ENCODE results near the gene WNT2B.

Gene WNT2B

DNA sequence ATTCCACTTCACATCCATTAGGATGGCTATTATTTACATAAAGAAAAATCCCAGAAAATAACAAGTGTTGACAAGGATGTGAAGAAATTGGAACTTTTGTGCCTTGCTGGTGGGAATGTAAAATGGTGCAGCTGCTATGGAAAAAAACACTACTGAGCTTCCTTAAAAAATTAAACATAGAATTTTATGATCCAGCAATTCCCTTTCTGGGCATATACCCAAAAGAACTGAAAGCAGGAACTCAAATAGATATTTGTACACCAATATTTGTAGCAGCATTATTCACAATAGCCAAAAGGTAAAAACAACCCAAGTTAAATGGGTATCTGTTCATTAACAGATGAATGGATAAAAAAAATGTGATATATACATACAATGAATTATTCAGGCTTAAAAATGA, 45.6 kb downstream of the WNT2B start:
- H3K9me3 ChIP-seq (ENCODE audit: control insufficient read depth, low read length), result no peaks in the 10 kb centered on the region
- no peak overlapping the region for H2BK5ac ChIP-seq (ENCODE audit: low read depth, low read length, poor library complexity, severe bottlenecking)
- no peak overlapping the region for H3K27ac ChIP-seq (ENCODE audit: low read length, poor library complexity, severe bottlenecking)
- no peak overlapping the region for H3K23ac ChIP-seq (ENCODE audit: low read length in 2 of 2)
- no peak overlapping the region for H4K91ac ChIP-seq (ENCODE audit: low read length)
- no peak overlapping the region for H3K9ac ChIP-seq (ENCODE audit: low read length)
- H3K18ac ChIP-seq (ENCODE audit: low read depth in 1 of 2, low read length in 2 of 2), result no peak overlapping the region
- no peak for DNase-seq
- H3K79me1 ChIP-seq (replicated peaks; ENCODE audit: low read length, poor library complexity, severe bottlenecking), result peaks cover 4% of the 10 kb centered on the region
- H2BK12ac ChIP-seq (ENCODE audit: low read length in 2 of 2), result no peak overlapping the region
- no peak overlapping the region for H2AK5ac ChIP-seq (ENCODE audit: low read length, severe bottlenecking)
- H2BK15ac ChIP-seq (ENCODE audit: low read depth, poor library complexity, severe bottlenecking), result no peak overlapping the region
- no peak overlapping the region for H4K8ac ChIP-seq (ENCODE audit: low read length)
- peaks cover 0 to 43% of the 10 kb centered on the region in 2 experiments for H3K36me3 ChIP-seq (ENCODE audit: control insufficient read depth in 1 of 2, insufficient read depth in 2 of 2, low read depth in 1 of 2, low read length in 2 of 2)
- H3K27me3 ChIP-seq (ENCODE audit: control insufficient read depth in 1 of 2, insufficient read depth in 1 of 2, low read length in 2 of 2), result no peaks in the 10 kb centered on the region
- H2BK120ac ChIP-seq (ENCODE audit: low read depth, low read length), result no peak overlapping the region
- H3K4me1 ChIP-seq (ENCODE audit: control insufficient read depth, insufficient read depth, low read depth, low read length), result no peaks in the 10 kb centered on the region
- H3K4ac ChIP-seq (ENCODE audit: low read depth in 1 of 2, low read length in 2 of 2), result no peak overlapping the region
- H3K14ac ChIP-seq (ENCODE audit: low read length in 2 of 2), result no peak overlapping the region
- no peak overlapping the region for H3K4me3 ChIP-seq (ENCODE audit: insufficient read depth in 1 of 2, low read depth in 1 of 2, low read length in 2 of 2)
- H2AFZ ChIP-seq (ENCODE audit: low read depth, low read length), result no peak overlapping the region
- H3K4me2 ChIP-seq (ENCODE audit: low read length, poor library complexity, severe bottlenecking), result no peak overlapping the region

DNA sequence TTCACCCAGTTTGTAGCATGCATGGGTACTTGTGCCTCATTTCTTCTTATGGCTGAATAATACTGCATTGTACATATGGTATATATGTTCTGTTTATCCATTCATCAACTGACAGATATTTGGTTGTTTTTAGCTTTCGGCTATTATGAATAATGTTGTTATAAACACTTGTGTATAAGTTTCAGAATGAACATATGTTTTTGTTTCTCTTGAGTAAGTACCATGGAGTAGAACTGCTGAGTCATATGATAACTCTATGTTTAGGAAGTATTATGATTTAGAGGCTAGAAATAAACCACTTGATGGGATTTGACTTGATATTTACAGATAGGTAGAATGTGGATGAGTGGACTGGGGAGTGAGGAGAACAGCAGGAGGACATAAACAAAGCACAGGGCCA, 48.6 kb downstream of the WNT2B start:
- Histone ChIP-seq H2BK120ac (ENCODE audit: low read depth, low read length) (no peak overlapping the region), H4K91ac (ENCODE audit: low read length) (no peak overlapping the region), H3K36me3 (ENCODE audit: control insufficient read depth in 1 of 2, insufficient read depth in 2 of 2, low read depth in 1 of 2, low read length in 2 of 2) (peaks cover 0 to 39% of the 10 kb centered on the region in 2 experiments), H3K18ac (ENCODE audit: low read depth in 1 of 2, low read length in 2 of 2) (peak overlapping the region in 1 of 2 experiments; percentile 52), H3K9ac (ENCODE audit: low read length) (no peak overlapping the region), H3K27ac (ENCODE audit: low read length, poor library complexity, severe bottlenecking) (no peak overlapping the region), H4K8ac (ENCODE audit: low read length) (no peak overlapping the region), H3K79me1 (replicated peaks; ENCODE audit: low read length, poor library complexity, severe bottlenecking) (peaks cover 1% of the 10 kb centered on the region), H3K14ac (ENCODE audit: low read length in 2 of 2) (no peak overlapping the region), H2AFZ (ENCODE audit: low read depth, low read length) (no peak overlapping the region), H2BK12ac (ENCODE audit: low read length in 2 of 2) (no peak overlapping the region), H2BK5ac (ENCODE audit: low read depth, low read length, poor library complexity, severe bottlenecking) (peak overlapping the region; percentile 35), H3K4me2 (ENCODE audit: low read length, poor library complexity, severe bottlenecking) (no peak overlapping the region), H3K9me3 (ENCODE audit: control insufficient read depth, low read length) (no peaks in the 10 kb centered on the region), H3K4me1 (ENCODE audit: control insufficient read depth, insufficient read depth, low read depth, low read length) (no peaks in the 10 kb centered on the region), H3K27me3 (ENCODE audit: control insufficient read depth in 1 of 2, insufficient read depth in 1 of 2, low read length in 2 of 2) (no peaks in the 10 kb centered on the region), H2AK5ac (ENCODE audit: low read length, severe bottlenecking) (no peak overlapping the region), H3K4me3 (ENCODE audit: insufficient read depth in 1 of 2, low read depth in 1 of 2, low read length in 2 of 2) (no peak overlapping the region), H3K23ac (ENCODE audit: low read length in 2 of 2) (no peak overlapping the region), H2BK15ac (ENCODE audit: low read depth, poor library complexity, severe bottlenecking) (no peak overlapping the region), H3K4ac (ENCODE audit: low read depth in 1 of 2, low read length in 2 of 2) (no peak overlapping the region)
- WGBS, result 61% methylated on average over 1 of the region's 1 CpG
- DNase-seq, result peak; percentile 46

DNA sequence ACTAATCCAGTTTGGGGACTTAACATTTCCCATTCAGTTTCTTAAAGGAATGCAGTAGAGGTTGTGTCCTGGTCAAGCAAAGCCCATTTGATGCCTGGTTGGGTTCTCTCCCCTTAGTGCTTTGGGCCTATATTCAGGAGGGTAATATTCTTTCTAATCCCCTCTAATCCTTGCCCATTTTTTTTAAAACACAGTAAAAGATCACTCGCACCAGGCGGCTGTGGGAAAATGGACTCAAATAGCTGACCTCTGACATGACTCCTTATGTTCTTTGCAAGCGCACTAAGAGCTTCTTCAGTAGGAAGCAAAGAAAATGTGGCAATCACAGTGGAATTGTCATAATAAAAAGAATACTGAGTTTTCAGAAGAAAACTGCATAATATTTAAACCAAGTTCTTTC, 49.9 kb downstream of the WNT2B start:
- peak overlapping the region; percentile 9 for H3K27ac ChIP-seq (ENCODE audit: low read length, poor library complexity, severe bottlenecking)
- 48% methylated on average over 2 of the region's 3 CpGs for WGBS
- H4K8ac ChIP-seq (ENCODE audit: low read length), result no peak overlapping the region
- peak; percentile 62 for DNase-seq
- no peak overlapping the region for H3K9ac ChIP-seq (ENCODE audit: low read length)
- no peaks in the 10 kb centered on the region for H3K9me3 ChIP-seq (ENCODE audit: control insufficient read depth, low read length)
- no peak overlapping the region for H3K4ac ChIP-seq (ENCODE audit: low read depth in 1 of 2, low read length in 2 of 2)
- H3K36me3 ChIP-seq (ENCODE audit: control insufficient read depth in 1 of 2, insufficient read depth in 2 of 2, low read depth in 1 of 2, low read length in 2 of 2), result peaks cover 0 to 37% of the 10 kb centered on the region in 2 experiments
- H3K4me1 ChIP-seq (ENCODE audit: control insufficient read depth, insufficient read depth, low read depth, low read length), result no peaks in the 10 kb centered on the region
- no peak overlapping the region for H3K23ac ChIP-seq (ENCODE audit: low read length in 2 of 2)
- H4K91ac ChIP-seq (ENCODE audit: low read length), result no peak overlapping the region
- no peaks in the 10 kb centered on the region for H3K79me1 ChIP-seq (replicated peaks; ENCODE audit: low read length, poor library complexity, severe bottlenecking)
- H3K27me3 ChIP-seq (ENCODE audit: control insufficient read depth in 1 of 2, insufficient read depth in 1 of 2, low read length in 2 of 2), result no peaks in the 10 kb centered on the region
- no peak overlapping the region for H3K4me2 ChIP-seq (ENCODE audit: low read length, poor library complexity, severe bottlenecking)
- peak overlapping the region in 1 of 2 experiments; percentile 54 for H3K18ac ChIP-seq (ENCODE audit: low read depth in 1 of 2, low read length in 2 of 2)
- H3K4me3 ChIP-seq (ENCODE audit: insufficient read depth in 1 of 2, low read depth in 1 of 2, low read length in 2 of 2), result no peak overlapping the region
- no peak overlapping the region for H2BK12ac ChIP-seq (ENCODE audit: low read length in 2 of 2)
- H2AFZ ChIP-seq (ENCODE audit: low read depth, low read length), result no peak overlapping the region
- no peak overlapping the region for H2BK5ac ChIP-seq (ENCODE audit: low read depth, low read length, poor library complexity, severe bottlenecking)
- H2BK120ac ChIP-seq (ENCODE audit: low read depth, low read length), result no peak overlapping the region
- H2AK5ac ChIP-seq (ENCODE audit: low read length, severe bottlenecking), result peak overlapping the region; percentile 69
- no peak overlapping the region for H3K14ac ChIP-seq (ENCODE audit: low read length in 2 of 2)
- no peak overlapping the region for H2BK15ac ChIP-seq (ENCODE audit: low read depth, poor library complexity, severe bottlenecking)

DNA sequence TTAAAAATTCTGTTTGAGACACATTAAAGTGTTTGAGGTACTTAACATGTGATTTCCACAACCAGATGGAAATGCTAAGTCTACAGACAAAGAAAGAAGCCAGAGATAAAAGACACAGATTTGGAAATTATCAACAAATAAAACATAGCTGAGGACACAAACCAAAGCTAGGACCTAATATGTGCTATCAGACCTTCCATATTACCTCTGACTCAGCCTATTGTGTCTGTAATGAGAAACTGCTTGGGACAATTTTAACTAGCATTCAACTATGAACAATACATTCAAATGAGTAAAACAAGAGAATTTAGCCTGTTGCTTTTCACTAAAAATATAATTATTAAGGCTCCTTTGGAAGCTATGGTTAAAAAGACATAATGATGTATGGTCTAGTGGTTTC, 54.6 kb downstream of the WNT2B start:
- Histone ChIP-seq H2BK15ac (ENCODE audit: low read depth, poor library complexity, severe bottlenecking) (no peak overlapping the region), H3K4me1 (ENCODE audit: control insufficient read depth, insufficient read depth, low read depth, low read length) (peaks cover 2% of the 10 kb centered on the region), H3K36me3 (ENCODE audit: control insufficient read depth in 1 of 2, insufficient read depth in 2 of 2, low read depth in 1 of 2, low read length in 2 of 2) (peaks cover 0 to 35% of the 10 kb centered on the region in 2 experiments), H3K14ac (ENCODE audit: low read length in 2 of 2) (no peak overlapping the region), H3K27me3 (ENCODE audit: control insufficient read depth in 1 of 2, insufficient read depth in 1 of 2, low read length in 2 of 2) (no peaks in the 10 kb centered on the region), H4K91ac (ENCODE audit: low read length) (no peak overlapping the region), H2BK5ac (ENCODE audit: low read depth, low read length, poor library complexity, severe bottlenecking) (no peak overlapping the region), H3K27ac (ENCODE audit: low read length, poor library complexity, severe bottlenecking) (no peak overlapping the region), H3K79me1 (replicated peaks; ENCODE audit: low read length, poor library complexity, severe bottlenecking) (peaks cover 2% of the 10 kb centered on the region), H3K23ac (ENCODE audit: low read length in 2 of 2) (no peak overlapping the region), H3K9me3 (ENCODE audit: control insufficient read depth, low read length) (no peaks in the 10 kb centered on the region), H2BK120ac (ENCODE audit: low read depth, low read length) (no peak overlapping the region), H4K8ac (ENCODE audit: low read length) (no peak overlapping the region), H3K18ac (ENCODE audit: low read depth in 1 of 2, low read length in 2 of 2) (no peak overlapping the region), H2BK12ac (ENCODE audit: low read length in 2 of 2) (no peak overlapping the region), H2AFZ (ENCODE audit: low read depth, low read length) (no peak overlapping the region), H3K4ac (ENCODE audit: low read depth in 1 of 2, low read length in 2 of 2) (no peak overlapping the region), H3K4me3 (ENCODE audit: insufficient read depth in 1 of 2, low read depth in 1 of 2, low read length in 2 of 2) (no peak overlapping the region), H2AK5ac (ENCODE audit: low read length, severe bottlenecking) (no peak overlapping the region), H3K9ac (ENCODE audit: low read length) (no peak overlapping the region), H3K4me2 (ENCODE audit: low read length, poor library complexity, severe bottlenecking) (no peak overlapping the region)
- no peak for DNase-seq

Measured in mesenchymal stem cell (in vitro differentiated cells and primary cell).